Limb (tissue), 2 donors: ENCODE data around the gene AGMAT.
"Not testable (repeated sequence)": the region's sequence is repeated elsewhere in the genome, so short reads cannot be mapped to it uniquely, and the experiment has no call there.

Experiments
- DNase-seq, 2 donors: peaks; one replicate each; pipeline ENCODE4 v3.0.0-alpha.2; 2016; ENCODE audit errors: extremely low spot score in 2 of 2

AGMAT gene

GRCh38 chr1:15610167-15610566 is 25.3 kb upstream of the AGMAT start:
- DNase-seq: no peak

- no peak for DNase-seq
These were observed 24.8 kb upstream of the AGMAT start for GRCh38 chr1:15609631-15610030.

DNA sequence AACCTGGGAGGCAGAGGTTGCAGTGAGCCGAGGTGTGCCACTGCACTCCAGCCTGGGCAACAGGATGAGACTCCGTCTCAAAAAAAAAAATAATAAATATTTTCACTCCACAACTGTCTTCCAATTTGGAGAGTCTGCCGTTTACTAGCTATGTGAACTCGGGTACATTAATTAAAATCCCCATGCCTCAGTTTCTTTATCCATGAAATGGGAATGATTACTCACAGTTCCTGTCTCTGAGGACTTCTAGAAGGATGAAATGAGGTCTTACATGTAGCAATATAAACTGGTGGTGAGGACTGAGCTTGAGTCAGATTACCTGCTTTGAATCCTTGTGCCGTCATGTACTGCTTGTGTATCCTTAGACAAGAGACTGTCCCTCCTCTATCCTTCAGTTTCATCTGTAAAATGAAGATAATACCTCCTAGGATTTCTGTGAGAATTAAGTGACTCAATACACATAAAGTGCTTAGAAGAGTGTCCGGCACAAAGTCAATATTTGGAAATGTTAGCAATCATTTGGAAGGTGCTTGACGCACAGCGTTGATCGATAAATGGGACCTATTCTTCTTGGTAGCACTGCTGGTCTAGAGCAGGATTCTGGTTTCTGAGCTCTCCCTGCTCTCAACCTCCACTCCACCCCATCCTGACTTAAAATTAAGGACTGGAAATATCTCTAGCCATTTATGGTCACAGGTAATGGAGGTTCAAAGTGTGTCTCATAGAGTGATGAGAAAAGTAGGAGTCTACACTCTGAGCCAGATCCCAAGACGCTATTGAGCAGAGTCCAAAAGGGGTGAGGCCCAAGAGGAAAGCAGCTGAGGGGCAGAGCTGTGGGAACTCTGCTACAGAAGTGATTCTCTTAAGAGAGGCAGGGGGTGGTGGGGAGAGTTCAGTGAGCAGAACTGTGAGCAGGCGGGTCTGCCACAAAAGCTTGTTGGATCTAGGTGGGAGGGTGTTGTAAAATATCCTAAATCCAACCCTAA is 20.8 kb upstream of the AGMAT start:
- DNase-seq: no peak

DNA sequence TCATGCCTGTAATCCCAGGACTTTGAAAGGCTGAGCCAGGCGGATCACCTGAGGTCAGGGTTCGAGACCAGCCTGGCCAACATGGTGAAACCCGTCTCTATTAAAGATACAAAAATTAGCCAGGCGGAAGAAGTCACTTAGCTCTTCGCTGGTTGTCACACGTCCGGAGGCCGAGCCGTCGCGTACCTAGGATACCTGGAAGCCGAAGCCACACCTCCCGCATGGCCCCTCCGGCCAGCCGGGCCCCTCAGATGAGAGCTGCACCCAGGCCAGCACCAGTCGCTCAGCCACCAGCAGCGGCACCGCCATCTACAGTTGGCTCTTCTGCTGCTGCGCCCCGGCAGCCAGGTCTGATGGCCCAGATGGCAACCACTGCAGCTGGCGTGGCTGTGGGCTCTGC is 19.5 kb upstream of the AGMAT start:
- DNase-seq: not testable (repeated sequence)

- DNase-seq: not testable (repeated sequence)
These were observed 19.1 kb upstream of the AGMAT start for GRCh38 chr1:15603966-15604282.

GRCh38 chr1:15603050-15603965 is 18.5 kb upstream of the AGMAT start:
- peak; percentile 96 to 97 for DNase-seq

DNA sequence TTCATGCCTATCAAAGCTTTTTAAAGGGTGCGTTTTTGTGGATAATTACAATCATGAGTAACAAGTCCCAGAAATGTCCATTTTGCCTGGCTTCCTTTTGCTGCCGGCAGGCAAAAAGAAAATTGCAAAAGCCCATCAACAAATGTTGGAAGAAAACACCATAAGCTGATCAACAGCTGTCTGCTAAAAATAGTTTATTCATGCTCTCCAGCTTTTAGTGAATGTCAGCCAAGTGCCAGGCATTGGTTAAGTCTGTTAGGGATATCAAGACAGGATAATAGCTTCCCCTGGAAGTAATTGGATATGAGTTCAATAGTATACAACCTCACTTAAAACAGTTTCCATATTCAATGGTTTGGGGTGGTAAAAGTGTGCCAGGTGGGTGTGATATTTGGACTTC is 13.6 kb upstream of the AGMAT start:
- DNase-seq: peak in 1 of 2 donors; percentile 57

DNA sequence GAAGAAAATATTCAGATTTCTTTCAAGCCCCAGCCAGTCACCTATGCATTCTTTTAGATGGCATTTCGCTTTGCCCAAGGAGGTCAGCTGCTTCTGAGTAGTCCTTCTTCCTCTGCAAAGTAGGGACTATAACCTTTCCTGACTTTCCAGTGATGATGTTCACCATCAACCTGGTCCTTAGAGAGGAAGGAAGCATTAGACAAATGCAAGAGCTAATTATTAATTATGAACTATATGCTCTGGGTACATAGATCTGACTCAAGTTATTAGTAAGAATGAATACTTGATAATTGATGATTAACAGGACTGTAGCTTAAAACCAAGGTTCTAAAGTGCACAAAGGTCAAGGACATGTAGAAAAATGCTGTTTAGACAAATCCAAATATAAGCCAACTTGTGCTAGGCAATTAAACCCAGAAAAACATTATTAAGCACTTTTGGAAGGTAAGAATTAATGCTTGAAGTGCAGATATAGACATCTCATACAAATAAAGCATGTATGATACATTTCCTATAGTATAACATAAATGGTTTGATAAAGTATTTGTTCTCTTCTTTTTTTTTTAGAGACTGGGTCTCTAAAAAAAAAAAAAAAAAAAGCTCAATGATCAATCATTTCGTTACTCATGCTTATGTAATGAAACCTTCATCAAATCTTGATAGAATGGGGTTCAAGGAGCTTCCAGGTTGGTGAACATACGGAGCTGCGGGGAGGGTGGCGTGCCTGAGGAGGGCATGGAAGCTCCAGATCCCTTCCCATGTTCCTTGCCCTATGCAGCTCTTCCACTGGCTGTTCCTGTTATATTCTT is 11.2 kb upstream of the AGMAT start:
- DNase-seq: no peak

DNA sequence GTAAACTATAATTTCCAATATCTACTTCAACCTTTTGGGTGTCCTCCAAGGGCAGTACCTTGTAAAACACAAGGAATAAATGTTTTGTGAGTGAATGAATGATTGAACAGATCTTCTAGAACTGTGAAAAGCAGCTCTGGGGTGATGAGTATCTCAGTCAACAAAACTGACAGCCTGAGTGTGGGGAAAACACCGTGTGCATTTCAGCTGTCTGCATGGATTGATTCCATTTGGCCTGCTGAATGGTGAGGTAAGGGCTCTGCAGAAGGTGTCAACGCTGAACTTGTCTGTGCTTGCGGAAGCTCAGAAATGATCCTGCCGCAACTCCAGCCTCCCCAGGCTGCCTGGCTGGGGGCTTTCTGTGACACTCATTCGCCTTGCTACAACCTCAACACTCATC is 7.4 kb upstream of the AGMAT start:
- no peak for DNase-seq

- no peak for DNase-seq
These were observed 1.7 kb downstream of the AGMAT start for GRCh38 chr1:15583016-15583706.

DNA sequence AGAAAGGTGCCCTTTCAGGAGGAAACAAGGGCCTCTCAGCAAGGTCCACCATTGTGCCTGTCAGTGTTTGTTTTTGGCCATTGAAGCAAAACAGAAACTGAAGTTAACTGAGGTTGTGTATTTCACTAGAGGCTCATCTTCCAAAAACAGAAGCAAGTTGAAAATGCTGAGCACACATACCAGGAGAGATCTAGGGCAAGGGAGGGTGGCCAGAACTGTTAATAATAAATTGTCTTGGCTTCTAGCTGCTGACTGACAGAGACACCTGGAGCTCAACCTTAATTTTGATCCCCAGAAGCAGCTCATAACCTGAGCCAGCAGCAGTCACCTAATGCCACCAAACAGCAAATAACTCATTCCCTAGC is 5.2 kb downstream of the AGMAT start:
- DNase-seq: no peak

GRCh38 chr1:15578921-15579682 is 5.7 kb downstream of the AGMAT start:
- DNase-seq: no peak

DNA sequence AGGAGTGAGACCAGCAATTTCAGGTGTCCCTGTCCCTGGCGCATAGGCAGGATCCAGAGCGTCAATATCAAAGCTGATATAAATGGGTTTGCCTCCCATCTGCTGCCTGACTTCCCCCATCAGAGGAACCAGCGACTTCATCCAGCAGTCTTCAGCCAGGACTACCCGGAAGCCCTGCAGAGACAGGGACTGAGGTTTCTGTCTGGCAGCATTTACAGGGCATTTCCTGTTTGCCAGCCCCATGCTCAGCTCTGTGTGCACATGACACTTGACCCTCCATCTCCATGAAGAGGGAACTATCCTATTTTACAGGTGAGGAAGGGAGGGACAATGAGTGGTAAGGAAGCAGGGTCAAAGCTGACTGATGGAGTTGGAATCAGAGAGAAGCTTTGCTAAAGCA is 7.2 kb downstream of the AGMAT start:
- no peak for DNase-seq

DNA sequence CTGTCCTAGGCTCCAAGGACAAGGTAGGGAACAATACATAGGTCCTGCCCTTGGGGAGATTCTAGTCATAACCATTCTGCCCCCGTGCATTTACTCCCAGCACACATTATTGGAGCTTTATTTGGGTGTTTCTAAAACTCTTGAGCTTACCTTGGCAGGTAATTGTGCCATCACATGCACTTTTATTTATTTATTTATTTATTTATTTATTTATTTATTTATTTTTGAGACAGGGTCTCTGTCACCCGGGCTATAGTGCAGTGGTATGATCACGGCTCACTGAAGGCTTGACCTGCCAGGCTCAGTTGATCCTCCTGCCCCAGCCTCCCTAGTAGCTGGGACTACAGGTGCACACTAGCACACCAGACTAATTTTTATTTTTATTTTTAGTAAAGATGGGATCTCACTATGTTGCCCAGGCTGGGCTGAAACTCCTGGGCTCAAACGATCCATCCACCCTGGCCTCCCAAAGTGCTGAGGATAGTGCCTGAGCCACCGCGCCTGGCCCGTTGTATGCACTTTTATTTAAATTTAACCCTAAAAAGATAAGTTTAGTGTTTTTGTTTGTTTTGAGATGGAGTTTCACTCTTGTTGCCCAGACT is 9.2 kb downstream of the AGMAT start:
- DNase-seq: no peak

DNA sequence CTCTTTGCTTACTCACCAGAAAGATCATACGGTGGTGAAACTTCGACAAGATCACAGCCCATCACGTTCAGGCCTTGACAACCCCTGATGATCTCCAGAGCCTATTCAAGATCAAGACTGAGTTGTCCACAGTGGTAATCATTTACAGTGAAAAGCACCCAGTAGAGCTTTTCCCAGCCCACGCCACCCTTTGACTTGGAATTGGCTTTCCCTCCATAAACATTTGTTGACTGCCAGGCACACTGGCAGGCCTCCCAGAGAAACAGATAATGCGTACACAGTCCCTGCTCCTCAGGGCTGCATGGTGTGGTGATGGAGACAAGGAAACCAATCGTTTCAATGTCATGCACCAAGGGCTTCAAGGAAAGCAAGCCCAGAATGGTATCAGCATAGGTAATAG is 10.1 kb downstream of the AGMAT start:
- DNase-seq: no peak

GRCh38 chr1:15573477-15573876 is 11.4 kb downstream of the AGMAT start:
- no peak for DNase-seq

DNA sequence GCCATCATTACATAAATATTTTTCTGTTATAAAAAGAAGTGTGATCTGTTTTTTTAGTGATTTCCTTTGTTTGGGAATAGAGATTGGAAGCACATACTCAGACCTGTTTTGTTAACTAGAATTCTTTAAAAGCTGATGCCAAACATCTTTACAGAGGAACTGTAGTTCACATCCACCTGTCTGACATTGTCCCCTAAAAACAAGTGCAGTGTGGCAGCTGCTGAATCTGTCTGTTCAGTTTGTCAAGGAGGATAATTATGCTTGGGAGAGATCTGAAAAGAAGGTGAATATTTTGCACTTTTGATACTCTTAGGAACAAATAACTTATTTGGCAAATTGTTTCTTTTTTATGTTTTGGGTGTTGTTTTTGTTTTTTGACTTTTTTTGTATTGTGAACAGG is 13.6 kb downstream of the AGMAT start:
- no peak for DNase-seq

DNA sequence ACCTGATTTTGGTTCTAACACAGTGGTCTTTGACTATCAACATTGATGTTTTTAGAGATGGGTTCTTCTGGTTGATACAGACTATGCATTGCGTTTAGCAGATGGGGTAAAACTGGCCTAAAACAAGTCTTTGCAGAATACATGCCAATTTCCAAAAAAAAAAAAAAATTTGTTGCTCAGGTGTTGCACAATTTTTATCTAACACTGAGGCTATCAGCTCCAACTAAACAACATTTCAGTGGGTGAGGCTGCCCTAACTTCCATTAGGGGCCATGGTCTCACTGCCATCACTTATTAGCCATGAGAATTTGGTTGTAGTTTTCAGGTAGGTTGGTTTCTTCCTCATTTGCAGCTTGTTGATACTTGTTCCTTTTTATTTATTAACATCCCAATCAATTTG is 14.0 kb downstream of the AGMAT start:
- DNase-seq: no peak

DNA sequence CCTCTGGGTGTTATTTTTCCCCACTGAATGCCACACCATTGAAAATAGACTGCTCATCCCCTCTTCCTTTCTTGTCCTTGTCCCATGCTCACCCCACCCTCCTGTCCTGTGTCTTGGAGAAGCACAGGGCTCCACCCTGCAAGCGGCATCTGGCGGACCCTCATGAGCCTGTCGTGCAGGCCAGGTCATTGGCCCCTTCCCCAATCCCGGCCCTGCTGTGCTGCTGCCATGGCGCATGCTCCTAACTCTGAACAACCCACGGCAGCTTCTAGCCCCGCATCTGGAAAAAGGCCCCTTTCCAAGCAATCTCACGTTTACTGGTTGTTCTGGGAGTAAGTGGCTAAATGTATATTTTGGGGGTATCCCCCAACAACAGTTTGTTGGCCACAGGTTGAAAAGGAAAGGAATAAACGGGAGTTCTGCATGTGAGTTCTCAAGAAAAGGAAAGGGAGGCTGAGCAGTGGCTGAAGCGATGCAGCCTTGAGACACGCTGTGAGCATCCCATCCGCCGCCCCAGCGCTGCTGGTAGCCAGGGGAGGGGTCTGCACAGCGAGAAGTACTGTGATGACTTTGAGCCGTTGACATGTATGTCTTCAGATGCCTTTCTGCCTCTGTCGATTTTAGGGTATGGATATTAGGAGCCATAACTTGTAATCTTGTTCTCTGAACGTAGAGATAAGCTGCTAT is 16.3 kb downstream of the AGMAT start:
- no peak for DNase-seq
